HCT116 (cell line): ENCODE results near the gene ATXN2. TPM values are rescaled to one million over a fixed set of nuclear protein-coding genes. Genes with fewer than 3 reads are reported as not detected.

Experiments used
- ATAC-seq: fragments of 200-7000 bp; cut with Tn5 transposase; 2 replicates; pipeline ENCODE4 v1.9.1; 2020; ENCODE audit warnings: mild to moderate bottlenecking, moderate library complexity
- BruUV-seq: library from RNA; stranded (reverse); fragments of 400-500 nt; replicated peaks from 2 replicates; lab custom pipeline; 2021; lab: Mats Ljungman, UMichigan
- CTCF ChIA-PET: fragments of 300-600 bp; sonication (Branson Sonifier 250); formaldehyde crosslinking; loops from one replicate; lab custom pipeline; 2021; ENCODE audit warnings: antibody characterized with exemption; lab: Charles Lee
- POLR2A ChIA-PET: fragments of 300-600, 350-600 bp; sonication (Branson Sonifier 250); formaldehyde crosslinking; loops from one replicate; lab custom pipeline; 2021; ENCODE audit warnings: antibody characterized with exemption; lab: Charles Lee
- RAD21 ChIA-PET, 2 experiments: fragments of 300-600 bp; sonication (Branson Sonifier 250); formaldehyde crosslinking; loops; one replicate each; lab custom pipeline; 2023; ENCODE audit warnings: low total read pairs in 2 of 2; ENCODE audit not compliant: uncharacterized antibody in 2 of 2, unreplicated experiment in 2 of 2, low non-redundant PET in 1 of 2; lab: Charles Lee
- DNase-seq: peaks from one replicate; pipeline ENCODE4 v3.0.0-alpha.2; 2010; ENCODE audit warnings: low read depth, low spot score
- H2AFZ ChIP-seq: fragments of 200-600 bp; shearing (Covaris generic), sonication (generic); 2 replicates; pipeline ENCODE4 v1.6.1; 2017; ENCODE audit warnings: low read depth, mixed run types, mixed read lengths, antibody characterized with exemption, low read length; ENCODE audit not compliant: poor library complexity, severe bottlenecking
- H3K27ac ChIP-seq: 2 replicates; pipeline ENCODE4 v1.5.1; 2012; ENCODE audit warnings: low read depth, low read length
- H3K27me3 ChIP-seq: fragments of 200-600 bp; sonication (generic); 2 replicates; pipeline ENCODE4 v1.6.1; 2016; ENCODE audit warnings: mixed run types, low read length, mixed read lengths; ENCODE audit not compliant: insufficient read depth
- H3K36me3 ChIP-seq, 2 experiments: fragments of 200-500 bp in 1 of 2; fragments of 200-600 bp in 1 of 2; sonication (Bioruptor generic) in 1 of 2; sonication (generic) in 1 of 2; 2 replicates each; pipeline versions ENCODE4 v1.5.1 to v1.6.1; 2014 to 2016; ENCODE audit warnings: low read length in 2 of 2, inconsistent platforms in 1 of 2, mixed read lengths in 1 of 2, mixed run types in 1 of 2; ENCODE audit not compliant: insufficient read depth in 2 of 2, control insufficient read depth in 1 of 2
- H3K4me1 ChIP-seq, 2 experiments: fragments of 200-600 bp in 1 of 2; sonication (generic) in 1 of 2; 2 replicates each; pipeline versions ENCODE4 v1.5.1 to v1.6.1; 2012 to 2017; ENCODE audit warnings: low read length in 2 of 2, inconsistent platforms in 1 of 2, mild to moderate bottlenecking in 1 of 2, mixed read lengths in 1 of 2, mixed run types in 1 of 2, moderate library complexity in 1 of 2; ENCODE audit not compliant: insufficient read depth in 2 of 2, control insufficient read depth in 1 of 2
- H3K4me2 ChIP-seq: fragments of 200-600 bp; sonication (generic); 2 replicates; pipeline ENCODE4 v1.6.1; 2017; ENCODE audit warnings: mixed run types, low read length, mixed read lengths
- H3K4me3 ChIP-seq, 2 experiments: fragments of 200-600 bp in 1 of 2; sonication (generic) in 1 of 2; replicated peaks in 1 of 2; 2 replicates each; pipeline ENCODE4 v1.5.1; 2011 to 2016; ENCODE audit warnings: low read length in 2 of 2, control low read depth in 1 of 2, low read depth in 1 of 2, mild to moderate bottlenecking in 1 of 2, mixed read lengths in 1 of 2, mixed run types in 1 of 2
- H3K79me2 ChIP-seq: fragments of 200-600 bp; sonication (generic); 2 replicates; pipeline ENCODE4 v1.6.1; 2017; ENCODE audit warnings: mild to moderate bottlenecking, mixed run types, low read length, moderate library complexity, mixed read lengths; ENCODE audit not compliant: insufficient read depth
- H3K9ac ChIP-seq: fragments of 200-600 bp; sonication (generic); 2 replicates; pipeline ENCODE4 v1.6.1; 2016; ENCODE audit warnings: low read length, mixed read lengths
- H3K9me2 ChIP-seq: fragments of 200-600 bp; sonication (generic), shearing (Covaris generic); 2 replicates; pipeline ENCODE4 v1.6.1; 2017; ENCODE audit warnings: mixed run types, mild to moderate bottlenecking, moderate library complexity; ENCODE audit not compliant: insufficient read depth
- H3K9me3 ChIP-seq, 2 experiments: fragments of 200-500 bp in 1 of 2; fragments of 200-600 bp in 1 of 2; sonication (Bioruptor generic) in 1 of 2; sonication (generic) in 1 of 2; 2 replicates each; pipeline ENCODE4 v1.6.1; 2014 to 2017; ENCODE audit warnings: low read length in 2 of 2, mixed read lengths in 2 of 2, inconsistent platforms in 1 of 2, low read depth in 1 of 2, mild to moderate bottlenecking in 1 of 2, mixed run types in 1 of 2, moderate library complexity in 1 of 2; ENCODE audit not compliant: control insufficient read depth in 1 of 2, insufficient read depth in 1 of 2
- H4K20me1 ChIP-seq: fragments of 200-600 bp; sonication (generic), shearing (Covaris generic); 2 replicates; pipeline ENCODE4 v1.6.1; 2017; ENCODE audit warnings: mixed run types, mild to moderate bottlenecking, moderate library complexity; ENCODE audit not compliant: insufficient read depth
- CBX3 ChIP-seq: IDR thresholded peaks from 2 replicates; pipeline ENCODE4 v1.6.1; 2012; ENCODE audit warnings: low read depth
- EGR1 ChIP-seq: IDR thresholded peaks from 2 replicates; pipeline ENCODE4 v1.6.1; 2012; ENCODE audit warnings: low read depth
- ELF1 ChIP-seq: IDR thresholded peaks from 2 replicates; pipeline ENCODE4 v1.6.1; 2012; ENCODE audit warnings: low read depth, borderline replicate concordance
- EZH2 ChIP-seq: fragments of 200-600 bp; sonication (generic); IDR thresholded peaks from 2 replicates; pipeline ENCODE4 v1.6.1; 2017; ENCODE audit warnings: antibody characterized with exemption, mixed run types
- JUND ChIP-seq: IDR thresholded peaks from 2 replicates; pipeline ENCODE4 v1.6.1; 2012
- POLR2A ChIP-seq: IDR thresholded peaks from 2 replicates; pipeline ENCODE4 v1.7.0; 2011; ENCODE audit warnings: borderline replicate concordance; ENCODE audit not compliant: insufficient read depth, insufficient read length; ENCODE audit errors: extremely low read depth
- RAD21 ChIP-seq: IDR thresholded peaks from 2 replicates; pipeline ENCODE4 v1.6.1; 2012; ENCODE audit warnings: low read depth, mild to moderate bottlenecking
- SIN3A ChIP-seq: IDR thresholded peaks from 2 replicates; pipeline ENCODE4 v1.6.1; 2012; ENCODE audit warnings: low read depth
- SP1 ChIP-seq: IDR thresholded peaks from 2 replicates; pipeline ENCODE4 v1.6.1; 2012; ENCODE audit warnings: low read depth
- SRF ChIP-seq: IDR thresholded peaks from 2 replicates; pipeline ENCODE4 v1.6.1; 2012; ENCODE audit warnings: low read depth
- YY1 ChIP-seq: IDR thresholded peaks from 2 replicates; pipeline ENCODE4 v1.6.1; 2011; ENCODE audit warnings: low read length, low read depth, moderate library complexity, mild to moderate bottlenecking; ENCODE audit not compliant: insufficient replicate concordance; ENCODE audit errors: extremely low read depth
- ZFX ChIP-seq: fragments of 450-650 bp; IDR thresholded peaks from 2 replicates; pipeline ENCODE4 v1.6.1; 2017
- intact Hi-C: fragments of 100-400 bp; cut with micrococcal nuclease; formaldehyde crosslinking; loops from 2 replicates; pipeline ENCODE4 v1.10.0; 2022
- total RNA-seq: library from RNA; stranded (reverse); gene quantifications from one replicate; pipeline ENCODE4 v1.2.1, GENCODE V29; 2021; ENCODE audit not compliant: unreplicated experiment
- TF ChIP-seq, protein P1 (sequence below): IDR thresholded peaks from 2 replicates; pipeline ENCODE4 v1.6.1; 2011; ENCODE audit warnings: mild to moderate bottlenecking, low read length, moderate library complexity; ENCODE audit not compliant: insufficient replicate concordance; ENCODE audit errors: extremely low read depth
- TF ChIP-seq, protein P2 (sequence below), 3 experiments: fragments of 200-600 bp in 1 of 3; sonication (generic) in 1 of 3; IDR thresholded peaks in 2 of 3; conservative IDR thresholded peaks in 1 of 3; 2 replicates each; pipeline ENCODE4 v1.5.1; 2012 to 2017; ENCODE audit warnings: low read depth in 2 of 3, low read length in 2 of 3, antibody characterized with exemption in 1 of 3, borderline replicate concordance in 1 of 3, control low read depth in 1 of 3, mild to moderate bottlenecking in 1 of 3, mixed read lengths in 1 of 3, mixed run types in 1 of 3, moderate library complexity in 1 of 3; ENCODE audit not compliant: insufficient read depth in 1 of 3
- TF ChIP-seq, protein P3 (sequence below): IDR thresholded peaks from 2 replicates; pipeline ENCODE4 v1.6.1; 2012

ATXN2 gene
- total RNA-seq, 1 experiment from 2014 or later, result 72.7 TPM

DNA sequence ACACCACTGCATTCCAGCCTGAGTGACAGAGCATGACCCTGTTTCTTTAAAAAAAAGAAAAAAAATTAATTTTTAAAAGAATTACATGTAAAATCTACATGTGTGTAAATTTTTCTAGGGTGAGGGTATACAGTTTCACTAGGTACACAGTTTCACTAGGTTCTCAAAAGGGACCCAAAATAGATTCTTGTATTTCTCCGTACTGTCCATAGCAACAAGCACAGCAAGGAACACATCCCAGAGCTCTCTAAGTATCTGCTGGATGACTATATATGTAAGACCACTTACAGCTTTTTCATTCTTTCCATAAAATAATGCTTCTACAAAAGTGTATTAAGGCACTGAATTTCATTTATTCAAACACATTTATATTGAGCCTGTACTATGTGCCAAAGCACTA lies 55.1 kb downstream of the ATXN2 start (continued):
- TF ChIP-seq, protein P1, sequence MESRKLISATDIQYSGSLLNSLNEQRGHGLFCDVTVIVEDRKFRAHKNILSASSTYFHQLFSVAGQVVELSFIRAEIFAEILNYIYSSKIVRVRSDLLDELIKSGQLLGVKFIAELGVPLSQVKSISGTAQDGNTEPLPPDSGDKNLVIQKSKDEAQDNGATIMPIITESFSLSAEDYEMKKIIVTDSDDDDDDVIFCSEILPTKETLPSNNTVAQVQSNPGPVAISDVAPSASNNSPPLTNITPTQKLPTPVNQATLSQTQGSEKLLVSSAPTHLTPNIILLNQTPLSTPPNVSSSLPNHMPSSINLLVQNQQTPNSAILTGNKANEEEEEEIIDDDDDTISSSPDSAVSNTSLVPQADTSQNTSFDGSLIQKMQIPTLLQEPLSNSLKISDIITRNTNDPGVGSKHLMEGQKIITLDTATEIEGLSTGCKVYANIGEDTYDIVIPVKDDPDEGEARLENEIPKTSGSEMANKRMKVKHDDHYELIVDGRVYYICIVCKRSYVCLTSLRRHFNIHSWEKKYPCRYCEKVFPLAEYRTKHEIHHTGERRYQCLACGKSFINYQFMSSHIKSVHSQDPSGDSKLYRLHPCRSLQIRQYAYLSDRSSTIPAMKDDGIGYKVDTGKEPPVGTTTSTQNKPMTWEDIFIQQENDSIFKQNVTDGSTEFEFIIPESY, result no peak

DNA sequence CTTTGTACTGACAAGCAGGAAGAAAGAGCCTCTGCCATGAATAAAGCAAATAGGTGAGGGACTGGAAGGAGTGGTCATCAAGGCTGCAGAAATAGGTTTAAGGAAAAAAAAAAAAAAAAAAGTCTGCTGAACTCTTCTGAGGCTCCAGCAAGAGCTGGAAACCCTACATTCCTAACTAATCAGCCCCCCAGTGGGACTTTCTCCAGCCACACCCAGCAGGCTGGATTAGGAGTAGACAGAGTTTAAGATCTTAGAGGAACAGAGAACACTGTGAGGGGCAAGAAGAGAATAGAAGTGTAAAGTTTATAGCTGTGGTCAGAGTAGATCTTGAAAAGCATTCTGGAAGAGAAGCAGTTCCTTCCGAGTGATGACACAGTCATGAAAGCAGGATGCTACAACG lies 66.4 kb downstream of the ATXN2 start:
- H3K9me3 ChIP-seq, result no peaks in the 10 kb centered on the region
- H3K36me3 ChIP-seq, result peaks cover 2 to 6% of the 10 kb centered on the region in 2 experiments; a peak in 2 of 4 replicates
- H3K4me1 ChIP-seq, result no peaks in the 10 kb centered on the region; a peak in 1 of 4 replicates
- H2AFZ ChIP-seq, result no peak overlapping the region
- H3K4me2 ChIP-seq, result no peak overlapping the region
- BruUV-seq, result no TSS peak
- H3K27ac ChIP-seq, result no peak overlapping the region
- peaks cover 4% of the 10 kb centered on the region; the same call in 1 of the 2 replicates for H4K20me1 ChIP-seq
- intact Hi-C loops, result no loop called here
- no peaks in the 10 kb centered on the region for H3K27me3 ChIP-seq
- no peak for DNase-seq
- peaks cover 28% of the 10 kb centered on the region; the same call in 1 of the 2 replicates for H3K79me2 ChIP-seq
- H3K9me2 ChIP-seq, result no peaks in the 10 kb centered on the region
- ChIA-PET CTCF (no interaction called here), RAD21 (no interaction called here), POLR2A (interaction anchor here (0.7 kb wide), 1 partner anchor 27 kb away, joined by 3 read pairs; no protein-coding TSS in a partner anchor)
- no peak overlapping the region for H3K4me3 ChIP-seq
- no peak overlapping the region for H3K9ac ChIP-seq
- no peak for ATAC-seq
- TF ChIP-seq, protein P2, sequence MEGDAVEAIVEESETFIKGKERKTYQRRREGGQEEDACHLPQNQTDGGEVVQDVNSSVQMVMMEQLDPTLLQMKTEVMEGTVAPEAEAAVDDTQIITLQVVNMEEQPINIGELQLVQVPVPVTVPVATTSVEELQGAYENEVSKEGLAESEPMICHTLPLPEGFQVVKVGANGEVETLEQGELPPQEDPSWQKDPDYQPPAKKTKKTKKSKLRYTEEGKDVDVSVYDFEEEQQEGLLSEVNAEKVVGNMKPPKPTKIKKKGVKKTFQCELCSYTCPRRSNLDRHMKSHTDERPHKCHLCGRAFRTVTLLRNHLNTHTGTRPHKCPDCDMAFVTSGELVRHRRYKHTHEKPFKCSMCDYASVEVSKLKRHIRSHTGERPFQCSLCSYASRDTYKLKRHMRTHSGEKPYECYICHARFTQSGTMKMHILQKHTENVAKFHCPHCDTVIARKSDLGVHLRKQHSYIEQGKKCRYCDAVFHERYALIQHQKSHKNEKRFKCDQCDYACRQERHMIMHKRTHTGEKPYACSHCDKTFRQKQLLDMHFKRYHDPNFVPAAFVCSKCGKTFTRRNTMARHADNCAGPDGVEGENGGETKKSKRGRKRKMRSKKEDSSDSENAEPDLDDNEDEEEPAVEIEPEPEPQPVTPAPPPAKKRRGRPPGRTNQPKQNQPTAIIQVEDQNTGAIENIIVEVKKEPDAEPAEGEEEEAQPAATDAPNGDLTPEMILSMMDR (IDR thresholded peaks at IDR 0.05 in 2 of 3, conservative IDR thresholded peaks at IDR 0.05 in 1 of 3; ENCODE audit: borderline replicate concordance in 1 of 3, insufficient read depth in 1 of 3, low read depth in 2 of 3, low read length in 2 of 3), result no peak
- TF ChIP-seq EZH2, result no peak
- no peak for TF ChIP-seq POLR2A
- TF ChIP-seq SRF, result no peak
- TF ChIP-seq, protein P3, sequence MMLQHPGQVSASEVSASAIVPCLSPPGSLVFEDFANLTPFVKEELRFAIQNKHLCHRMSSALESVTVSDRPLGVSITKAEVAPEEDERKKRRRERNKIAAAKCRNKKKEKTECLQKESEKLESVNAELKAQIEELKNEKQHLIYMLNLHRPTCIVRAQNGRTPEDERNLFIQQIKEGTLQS, result no peak
- no peak for TF ChIP-seq SP1
- TF ChIP-seq CBX3, result no peak
- no peak for TF ChIP-seq ZFX
- no peak for TF ChIP-seq SIN3A
- TF ChIP-seq RAD21, result no peak
- TF ChIP-seq YY1, result no peak
- TF ChIP-seq ELF1, result no peak
- TF ChIP-seq EGR1, result no peak
- TF ChIP-seq JUND, result no peak
- TF ChIP-seq, all 23 proteins: peak for 0
